SK-N-SH treated with all-trans-retinoic acid at 6 μM for 48 hours (cell line): ENCODE measurements around the gene RABGAP1L.

Experiments
- CSRNP3 ChIP-seq: fragments of 250-450 bp; sonication (Bioruptor Pico); IDR thresholded peaks from 2 replicates; pipeline ENCODE4 v1.5.1; 2021; ENCODE audit warnings: mild to moderate bottlenecking, moderate library complexity
- PATZ1 ChIP-seq: fragments of 250-450 bp; sonication (Bioruptor Pico); IDR thresholded peaks from 2 replicates; pipeline ENCODE4 v1.8.0; 2020; ENCODE audit warnings: mild to moderate bottlenecking, moderate library complexity, borderline replicate concordance
- ZC3H10 ChIP-seq: fragments of 250-450 bp; sonication (Bioruptor Pico); IDR thresholded peaks from 2 replicates; pipeline ENCODE4 v1.5.1; 2021; ENCODE audit warnings: mild to moderate bottlenecking, moderate library complexity

- TF ChIP-seq ZC3H10 = no peak
- no peak for TF ChIP-seq CSRNP3 (CRISPR knock-in tag)
- no peak for TF ChIP-seq PATZ1
These were observed 564.5 kb downstream of the RABGAP1L start for GRCh38 chr1:174723816-174724215.
